NOMO-1 treated with DMSO at 0.1 percent for 48 hours (cell line): ENCODE results near the gene ACOT11.
A peak's percentile ranks its signal among the peaks of the same experiment; 100 is the strongest.

ENCODE experiments used
- DNase-seq: peaks from one replicate; lab custom pipeline; 2025; ENCODE audit not compliant: unreplicated experiment; lab: John Stamatoyannopoulos, UW

Gene ACOT11

DNA sequence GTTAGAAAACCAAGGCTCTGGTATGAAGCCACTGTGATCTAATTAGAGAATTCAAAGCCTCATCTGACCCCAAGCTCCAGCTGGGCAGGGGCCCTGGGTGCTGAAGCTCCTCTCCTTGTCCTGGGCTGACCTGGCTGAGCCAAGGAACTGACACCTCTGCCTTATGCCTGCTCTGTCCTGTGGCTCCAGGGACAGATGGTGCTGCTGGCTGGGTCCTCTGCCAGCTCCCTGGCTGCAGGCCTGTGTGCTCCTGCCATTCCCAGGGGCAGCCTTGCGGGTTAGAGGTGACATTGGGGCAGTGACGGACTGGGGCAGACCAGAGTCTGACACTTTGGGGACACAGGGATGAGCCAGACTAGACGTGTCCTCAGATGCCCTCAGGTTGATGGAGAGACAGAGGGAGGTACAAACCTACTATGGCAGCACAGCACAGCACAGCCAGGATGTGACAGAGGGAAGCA, 11.8 kb downstream of the ACOT11 start:
- no peak for DNase-seq

DNA sequence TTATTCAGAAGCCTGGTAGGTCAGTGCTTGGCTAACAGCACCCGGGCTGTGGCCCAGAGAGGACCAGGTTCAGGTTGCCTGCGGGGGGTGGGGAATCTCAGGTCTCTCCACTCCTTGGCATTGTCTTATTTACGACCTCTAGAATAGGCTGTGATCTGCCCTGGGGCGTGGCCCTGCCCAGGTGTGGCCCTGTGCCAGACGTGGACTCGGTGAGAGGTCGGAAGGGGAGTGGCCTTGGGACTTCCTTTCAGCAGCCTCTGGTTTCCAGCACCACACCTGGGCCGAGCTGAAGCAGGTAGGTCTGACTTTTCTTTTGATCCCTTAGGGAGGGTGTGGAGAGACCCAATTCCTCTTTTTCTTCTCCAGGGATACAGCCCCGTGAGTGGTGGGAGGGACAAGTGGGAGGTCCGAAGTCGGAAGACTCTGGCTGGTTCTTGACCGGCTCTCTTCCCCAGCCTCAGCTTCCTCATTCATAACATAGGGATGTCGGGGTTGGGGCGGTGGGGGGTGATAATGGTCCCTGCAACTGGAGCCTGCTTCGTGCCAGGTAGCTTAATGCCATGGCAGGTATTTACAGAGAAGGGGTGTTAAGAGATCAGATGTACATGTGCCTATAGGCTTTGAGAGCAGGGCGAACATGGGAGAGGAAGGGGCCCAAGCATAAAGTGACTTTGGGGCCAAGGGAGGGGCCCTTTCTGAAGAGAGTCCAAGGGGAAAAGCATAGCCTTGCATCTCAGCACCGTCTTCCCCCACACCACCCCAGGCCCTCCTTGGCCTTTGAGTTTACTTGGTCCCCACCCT, 16.5 kb downstream of the ACOT11 start:
- DNase-seq: no peak

DNA sequence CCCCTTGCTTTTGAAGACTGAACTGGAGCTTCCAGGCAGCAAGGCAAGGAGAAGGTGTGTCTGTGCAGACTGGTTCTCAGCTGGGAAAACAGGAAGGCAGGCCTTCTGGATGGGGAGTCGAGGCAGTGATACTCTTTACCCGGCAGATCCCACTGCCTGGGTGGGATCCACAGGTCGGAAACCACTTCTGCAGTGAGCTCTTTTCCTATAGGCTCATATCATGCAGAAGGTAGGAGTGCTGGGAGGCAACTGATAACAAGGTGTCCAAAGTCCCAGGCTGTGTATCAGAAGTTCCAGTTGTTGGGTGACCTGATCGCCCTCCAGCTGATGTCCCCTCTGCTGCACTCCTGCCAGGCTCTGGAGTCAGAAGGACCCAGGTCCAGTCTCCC, 17.1 kb downstream of the ACOT11 start:
- DNase-seq: no peak

GRCh38 chr1:54566438-54567141, 18.6 kb downstream of the ACOT11 start:
- no peak for DNase-seq

DNA sequence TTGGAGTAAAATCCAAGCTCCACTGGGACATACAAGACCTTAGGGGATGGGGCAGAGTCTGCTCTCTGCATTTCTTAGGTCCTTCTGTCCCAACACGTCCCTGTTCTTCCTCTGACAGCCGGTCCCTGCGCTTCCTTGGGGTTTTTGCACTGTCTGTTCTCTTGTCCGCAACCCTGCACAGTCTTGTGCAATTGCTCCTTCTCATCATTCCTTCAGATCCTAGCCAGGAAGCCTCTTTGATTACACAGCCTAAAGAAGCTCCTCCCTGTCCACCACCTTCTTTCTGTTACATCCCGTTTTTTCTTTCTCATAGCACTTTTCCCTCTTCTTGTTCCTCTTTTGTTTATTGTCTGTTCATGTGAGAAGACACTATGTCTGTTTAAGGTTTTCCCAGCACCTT, 19.9 kb downstream of the ACOT11 start:
- DNase-seq: peak; percentile 40

GRCh38 chr1:54569339-54569738, 21.3 kb downstream of the ACOT11 start:
- DNase-seq: no peak

- no peak for DNase-seq
Measured at GRCh38 chr1:54570161-54570560, 22.1 kb downstream of the ACOT11 start.

DNA sequence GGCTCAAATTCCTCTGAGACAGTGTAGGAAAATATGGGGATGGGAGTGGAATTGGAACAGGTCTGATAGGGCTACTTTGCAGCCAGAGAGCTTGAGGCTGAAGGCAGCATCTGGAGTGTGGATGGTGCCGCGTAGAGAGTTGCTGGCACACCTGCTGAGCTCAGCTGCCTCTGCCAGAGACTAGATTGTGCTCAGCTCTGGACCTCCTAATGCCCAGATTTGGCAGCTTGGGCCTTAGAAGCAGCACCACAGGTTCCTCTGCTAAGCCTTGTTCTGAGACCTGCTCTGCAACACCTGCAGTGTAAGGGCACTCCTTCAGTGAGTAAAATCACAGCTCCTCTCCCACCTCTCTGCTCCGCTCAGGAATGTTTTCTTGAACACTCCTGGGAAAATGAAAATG, 23.3 kb downstream of the ACOT11 start:
- DNase-seq: no peak

DNA sequence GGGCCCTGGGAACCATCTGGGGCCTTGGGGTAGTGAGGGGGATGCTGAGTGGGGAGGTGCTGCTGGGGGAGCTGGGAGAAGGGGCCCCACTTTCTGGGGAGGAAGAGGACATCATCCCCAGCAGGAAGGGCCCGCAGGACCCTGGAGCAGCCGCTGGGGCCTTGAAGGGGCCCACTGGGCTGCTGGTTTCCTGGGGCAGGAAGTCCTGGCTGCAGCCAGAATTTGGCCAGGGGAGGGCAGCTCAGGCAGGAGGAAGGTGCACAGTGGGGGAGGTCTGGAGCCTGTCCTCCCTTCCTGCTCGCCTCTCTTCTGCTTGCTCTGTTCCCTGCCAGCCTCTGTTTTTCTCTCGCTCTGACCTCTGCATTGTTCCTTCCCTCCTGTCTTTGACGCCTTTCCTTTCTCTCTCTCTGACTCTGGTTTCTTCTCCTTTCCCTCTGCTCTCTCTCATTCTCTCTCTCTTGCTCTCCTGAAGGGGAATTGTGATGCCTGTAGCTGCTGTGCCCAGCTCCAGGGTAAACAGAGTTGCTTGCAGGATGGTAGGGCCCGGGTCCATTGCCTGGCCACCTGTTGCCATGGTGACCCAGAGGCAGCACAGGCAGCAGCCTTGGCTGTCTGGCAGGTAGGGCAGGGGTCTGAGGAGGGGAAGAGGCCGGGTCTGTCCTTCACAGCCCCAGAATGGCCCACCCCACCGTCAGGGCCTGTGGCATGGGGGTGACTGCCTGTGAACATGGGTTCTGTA, 23.9 kb downstream of the ACOT11 start:
- no peak for DNase-seq

GRCh38 chr1:54572542-54572850, 24.5 kb downstream of the ACOT11 start:
- DNase-seq: no peak

GRCh38 chr1:54574158-54574778, 26.2 kb downstream of the ACOT11 start:
- no peak for DNase-seq

GRCh38 chr1:54575161-54575560, 27.1 kb downstream of the ACOT11 start:
- DNase-seq: no peak

GRCh38 chr1:54575605-54576290, 27.7 kb downstream of the ACOT11 start:
- DNase-seq: no peak

- DNase-seq: no peak
Measured at GRCh38 chr1:54577612-54578011, 29.6 kb downstream of the ACOT11 start.

- DNase-seq: no peak
Measured at GRCh38 chr1:54579337-54579781, 31.3 kb downstream of the ACOT11 start.

- no peak for DNase-seq
Measured at GRCh38 chr1:54580856-54581550, 33.0 kb downstream of the ACOT11 start.

- DNase-seq: no peak
Measured at GRCh38 chr1:54581621-54582035, 33.6 kb downstream of the ACOT11 start.

- DNase-seq: no peak
Measured at GRCh38 chr1:54582566-54583306, 34.7 kb downstream of the ACOT11 start.

DNA sequence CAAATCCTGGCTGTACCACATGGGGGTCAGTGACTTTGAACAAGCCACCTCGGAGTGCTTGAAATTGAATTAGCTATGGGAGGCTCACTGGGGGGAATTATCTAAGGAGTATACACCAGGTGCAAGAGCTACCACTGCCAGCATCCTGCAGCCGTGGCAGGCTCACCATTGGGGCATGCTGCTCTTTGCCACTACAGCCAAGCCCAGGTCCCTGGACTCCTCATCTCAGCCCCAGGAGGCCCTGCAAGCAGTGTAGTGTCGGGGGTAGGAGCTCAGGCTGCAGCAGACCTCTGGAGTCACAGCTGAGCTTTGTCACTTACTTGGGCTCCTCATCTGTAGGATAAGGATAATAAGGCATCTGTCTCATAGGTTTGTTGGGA, 35.3 kb downstream of the ACOT11 start:
- DNase-seq: no peak

GRCh38 chr1:54583871-54584270, 35.8 kb downstream of the ACOT11 start:
- DNase-seq: no peak
